Left ventricle myocardium inferior (tissue), 1 donor: ENCODE results near the gene SPACA7. TPM values are rescaled to one million over a fixed set of nuclear protein-coding genes. Genes with fewer than 3 reads are reported as not detected.
"Not testable (repeated sequence)": the region's sequence is repeated elsewhere in the genome, so short reads cannot be mapped to it uniquely, and the experiment has no call there.

ENCODE experiments used
- DNase-seq: peaks from one replicate; pipeline ENCODE4 v3.0.0-alpha.2; 2020
- H3K27ac ChIP-seq: fragments of 200-600 bp; replicated peaks from 2 replicates; pipeline ENCODE4 v1.8.0; 2021
- H3K27me3 ChIP-seq: fragments of 200-600 bp; 2 replicates; pipeline ENCODE4 v1.8.0; 2021; ENCODE audit warnings: low read depth
- H3K36me3 ChIP-seq: fragments of 200-600 bp; 2 replicates; pipeline ENCODE4 v1.8.0; 2021
- H3K4me1 ChIP-seq: fragments of 200-600 bp; 2 replicates; pipeline ENCODE4 v1.8.0; 2021
- H3K4me3 ChIP-seq: fragments of 200-600 bp; 2 replicates; pipeline ENCODE4 v1.8.0; 2021; ENCODE audit warnings: mild to moderate bottlenecking, moderate library complexity
- H3K9me3 ChIP-seq: fragments of 200-600 bp; replicated peaks from 2 replicates; pipeline ENCODE4 v1.8.0; 2021
- CTCF ChIP-seq: fragments of 200-600 bp; IDR thresholded peaks from 2 replicates; pipeline ENCODE4 v1.8.0; 2021; ENCODE audit warnings: antibody characterized with exemption, mild to moderate bottlenecking, borderline replicate concordance
- intact Hi-C: fragments of 100-400 bp; cut with micrococcal nuclease; formaldehyde crosslinking; loops from one replicate; pipeline ENCODE4 v1.11.0; 2022
- total RNA-seq: library from RNA; stranded (reverse); fragmentation: NEBNext Ultra II Directional; extraction: Animal tissue kit (Norgen Biotek cat#: 25700); gene quantifications from one replicate; pipeline ENCODE4 v1.2.1, GENCODE V29; 2021
- donor health status: DM: no; HTN: yes; CAD: no; lungs with severe emphysema.

The SPACA7 gene
- total RNA-seq, 1 donor from 2014 or later, result not detected

GRCh38 chr13:112431734-112432133 lies 55.6 kb downstream of the SPACA7 start:
- DNase-seq, result no peak
- peaks cover 41% of the 10 kb centered on the region for H3K27me3 ChIP-seq
- no peaks in the 10 kb centered on the region for H3K36me3 ChIP-seq
- H3K4me1 ChIP-seq, result no peaks in the 10 kb centered on the region
- peaks cover 39% of the 10 kb centered on the region for H3K9me3 ChIP-seq
- H3K27ac ChIP-seq, result no peak overlapping the region
- TF ChIP-seq CTCF, result no peak
- no peak overlapping the region for H3K4me3 ChIP-seq
- intact Hi-C loops, result no loop called here

- H3K27ac ChIP-seq, H3K4me1 ChIP-seq, DNase-seq, intact Hi-C loops, H3K36me3 ChIP-seq, H3K4me3 ChIP-seq: not testable (repeated sequence)
- H3K27me3 ChIP-seq, result peaks cover 44% of the 10 kb centered on the region
- H3K9me3 ChIP-seq, result peaks cover 33% of the 10 kb centered on the region
These were observed 56.6 kb downstream of the SPACA7 start for GRCh38 chr13:112432734-112433133.

- peaks cover 33% of the 10 kb centered on the region for H3K9me3 ChIP-seq
- H3K27ac ChIP-seq, H3K4me3 ChIP-seq, DNase-seq, H3K4me1 ChIP-seq, intact Hi-C loops, H3K36me3 ChIP-seq: not testable (repeated sequence)
- H3K27me3 ChIP-seq, result peaks cover 44% of the 10 kb centered on the region
These were observed 57.4 kb downstream of the SPACA7 start for GRCh38 chr13:112433517-112433916.

GRCh38 chr13:112434032-112434431 lies 57.9 kb downstream of the SPACA7 start:
- DNase-seq, result no peak

GRCh38 chr13:112434937-112435523 lies 58.9 kb downstream of the SPACA7 start:
- no peaks in the 10 kb centered on the region for H3K36me3 ChIP-seq
- H3K27ac ChIP-seq, result no peak overlapping the region
- DNase-seq, result no peak
- peaks cover 56% of the 10 kb centered on the region for H3K27me3 ChIP-seq
- H3K4me3 ChIP-seq, result no peak overlapping the region
- intact Hi-C loops, result no loop called here
- peaks cover 26% of the 10 kb centered on the region for H3K9me3 ChIP-seq
- no peaks in the 10 kb centered on the region for H3K4me1 ChIP-seq
- no peak for TF ChIP-seq CTCF

More at GRCh38 chr13:112434032-112434431, 57.9 kb downstream of the SPACA7 start:
- Histone ChIP-seq H3K36me3 (no peaks in the 10 kb centered on the region), H3K4me1 (no peaks in the 10 kb centered on the region), H3K27me3 (peaks cover 46% of the 10 kb centered on the region), H3K9me3 (peaks cover 33% of the 10 kb centered on the region), H3K4me3 (no peak overlapping the region), H3K27ac (no peak overlapping the region)
- intact Hi-C loops, result no loop called here
- TF ChIP-seq CTCF, result no peak

- Histone ChIP-seq H3K27ac (no peak overlapping the region), H3K36me3 (no peaks in the 10 kb centered on the region), H3K4me1 (no peaks in the 10 kb centered on the region), H3K27me3 (peaks cover 65% of the 10 kb centered on the region), H3K9me3 (peaks cover 21% of the 10 kb centered on the region), H3K4me3 (no peak overlapping the region)
- TF ChIP-seq CTCF, result no peak
- intact Hi-C loops, result no loop called here
- no peak for DNase-seq
These were observed 59.8 kb downstream of the SPACA7 start for GRCh38 chr13:112435973-112436372.

GRCh38 chr13:112438094-112438493 lies 61.9 kb downstream of the SPACA7 start:
- DNase-seq, result no peak
- Histone ChIP-seq H3K27ac (no peak overlapping the region), H3K9me3 (peaks cover 21% of the 10 kb centered on the region)

More at GRCh38 chr13:112438094-112438493, 61.9 kb downstream of the SPACA7 start:
- Histone ChIP-seq H3K4me1 (no peaks in the 10 kb centered on the region), H3K27me3 (peaks cover 74% of the 10 kb centered on the region), H3K4me3 (no peak overlapping the region), H3K36me3 (no peaks in the 10 kb centered on the region)
- no peak for TF ChIP-seq CTCF
- intact Hi-C loops, result no loop called here
